Peyer's patch (tissue), 4 donors: Measurements from ENCODE around the gene USP4. TPM values are rescaled to one million over a fixed set of nuclear protein-coding genes. Genes with fewer than 3 reads are reported as not detected.
"Not testable (repeated sequence)": the region's sequence is repeated elsewhere in the genome, so short reads cannot be mapped to it uniquely, and the experiment has no call there.

Experiments
- DNase-seq, 3 donors: peaks; one replicate each; pipeline ENCODE4 v3.0.0-alpha.2; 2017 to 2019
- H3K27ac ChIP-seq, 4 donors: fragments of 200-600 bp; sonication (generic); one replicate each; pipeline ENCODE4 v1.5.1; 2016 to 2019
- H3K27me3 ChIP-seq, 2 donors: fragments of 200-600 bp; sonication (generic); one replicate each; pipeline ENCODE4 v1.5.1; 2019
- H3K36me3 ChIP-seq, 3 donors: fragments of 200-600 bp; sonication (generic); one replicate each; pipeline ENCODE4 v1.5.1; 2016 to 2019
- H3K4me1 ChIP-seq, 4 donors: fragments of 200-600 bp; sonication (generic); one replicate each; pipeline ENCODE4 v1.5.1; 2016 to 2019
- H3K4me3 ChIP-seq, 4 donors: fragments of 200-600 bp; sonication (generic); 1 replicate in 3 of 4; 2 replicates in 1 of 4; pipeline ENCODE4 v1.5.1; 2016 to 2019; ENCODE audit warnings: mild to moderate bottlenecking in 1 of 4
- H3K9me3 ChIP-seq, 4 donors: fragments of 200-600 bp; sonication (generic); one replicate each; pipeline ENCODE4 v1.5.1; 2016 to 2019; ENCODE audit warnings: mild to moderate bottlenecking in 1 of 4
- POLR2A ChIP-seq, 2 donors: fragments of 450-650 bp; IDR thresholded peaks; one replicate each; pipeline ENCODE4 v1.5.1; 2017; ENCODE audit warnings: antibody characterized with exemption in 2 of 2, mild to moderate bottlenecking in 2 of 2, moderate library complexity in 2 of 2
- total RNA-seq, 4 donors: library from RNA; depleted of rRNA; stranded (reverse); fragments of >200 nt; gene quantifications; one replicate each; pipeline ENCODE4 v1.1.0, GENCODE V29; 2016
- TF ChIP-seq, protein P1 (sequence below), 6 experiments: fragments of 450-650 bp in 4 of 6; fragments of 200-600 bp in 2 of 6; sonication (generic) in 1 of 6; IDR thresholded peaks; one replicate each; pipeline ENCODE4 v1.5.1; 2017 to 2019; ENCODE audit warnings: antibody characterized with exemption in 6 of 6, mild to moderate bottlenecking in 3 of 6, moderate library complexity in 1 of 6

Gene USP4
- total RNA-seq, 4 donors from 2014 or later: 26.3 to 106 (median 47.5) TPM

DNA sequence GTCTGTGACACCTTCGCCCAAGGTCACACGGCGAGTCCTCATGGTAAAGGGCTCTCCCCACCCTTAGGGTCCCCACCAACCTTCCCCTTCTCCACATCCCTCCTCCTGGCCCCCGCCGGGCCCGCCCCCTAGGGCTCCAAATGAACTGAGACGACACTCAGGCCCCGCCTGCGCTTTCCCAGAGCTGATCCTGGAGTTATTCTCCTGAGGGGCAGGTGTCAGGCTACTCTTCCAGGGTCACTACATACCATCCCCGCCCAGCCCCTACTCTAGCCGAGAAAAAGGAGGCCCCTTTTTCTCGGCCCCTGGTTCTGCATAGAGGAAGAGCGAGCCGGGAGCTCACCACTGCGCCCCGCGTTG is 292 bp downstream of the USP4 start:
- no peaks in the 10 kb centered on the region for H3K9me3 ChIP-seq
- H3K4me3 ChIP-seq: peak overlapping the region; percentile 61 to 79 (median 68)
- no peak for DNase-seq
- TF ChIP-seq POLR2A (IDR thresholded peaks at IDR 0.05): no peak
- TF ChIP-seq, protein P1, sequence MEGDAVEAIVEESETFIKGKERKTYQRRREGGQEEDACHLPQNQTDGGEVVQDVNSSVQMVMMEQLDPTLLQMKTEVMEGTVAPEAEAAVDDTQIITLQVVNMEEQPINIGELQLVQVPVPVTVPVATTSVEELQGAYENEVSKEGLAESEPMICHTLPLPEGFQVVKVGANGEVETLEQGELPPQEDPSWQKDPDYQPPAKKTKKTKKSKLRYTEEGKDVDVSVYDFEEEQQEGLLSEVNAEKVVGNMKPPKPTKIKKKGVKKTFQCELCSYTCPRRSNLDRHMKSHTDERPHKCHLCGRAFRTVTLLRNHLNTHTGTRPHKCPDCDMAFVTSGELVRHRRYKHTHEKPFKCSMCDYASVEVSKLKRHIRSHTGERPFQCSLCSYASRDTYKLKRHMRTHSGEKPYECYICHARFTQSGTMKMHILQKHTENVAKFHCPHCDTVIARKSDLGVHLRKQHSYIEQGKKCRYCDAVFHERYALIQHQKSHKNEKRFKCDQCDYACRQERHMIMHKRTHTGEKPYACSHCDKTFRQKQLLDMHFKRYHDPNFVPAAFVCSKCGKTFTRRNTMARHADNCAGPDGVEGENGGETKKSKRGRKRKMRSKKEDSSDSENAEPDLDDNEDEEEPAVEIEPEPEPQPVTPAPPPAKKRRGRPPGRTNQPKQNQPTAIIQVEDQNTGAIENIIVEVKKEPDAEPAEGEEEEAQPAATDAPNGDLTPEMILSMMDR (IDR thresholded peaks at IDR 0.05): no peak
- peaks cover 0 to 23% (median 0%) of the 10 kb centered on the region in 3 donors for H3K36me3 ChIP-seq
- peaks cover 0 to 18% (median 8%) of the 10 kb centered on the region in 4 donors for H3K4me1 ChIP-seq
- H3K27me3 ChIP-seq: no peaks in the 10 kb centered on the region
- peak overlapping the region; percentile 90 to 98 (median 96) for H3K27ac ChIP-seq

DNA sequence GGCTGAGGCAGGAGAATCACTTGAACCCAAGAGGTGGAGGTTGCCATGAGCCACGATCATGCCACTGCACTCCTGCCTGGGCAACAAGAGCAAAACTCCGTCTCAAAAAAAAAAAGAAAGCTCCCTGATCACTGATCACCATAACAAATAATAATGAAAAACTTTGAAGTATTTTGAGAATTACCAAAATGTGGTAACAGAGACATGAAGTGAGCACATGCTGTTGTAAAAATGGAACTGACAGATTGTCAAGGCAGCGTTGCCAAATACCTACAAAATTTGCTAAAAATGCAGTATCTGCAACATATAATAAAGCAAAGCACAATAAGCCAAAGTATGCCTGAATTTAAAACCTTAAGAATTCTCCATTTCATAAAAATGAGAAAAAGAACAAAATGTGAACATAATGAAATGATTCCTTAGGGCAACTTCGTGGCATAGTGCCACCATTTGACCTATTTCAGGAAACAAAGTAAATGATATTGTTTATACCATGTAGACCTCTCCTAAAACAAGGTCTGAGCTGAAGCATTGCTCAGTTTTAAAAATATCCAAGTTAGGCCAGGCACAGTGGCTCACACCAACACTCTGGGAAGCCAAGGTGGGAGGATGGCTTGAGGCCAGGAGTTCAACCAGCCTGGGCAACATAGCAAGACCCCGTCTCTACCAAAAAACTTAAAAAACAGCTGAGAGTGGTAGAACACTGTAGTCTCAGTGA is 5.8 kb downstream of the USP4 start:
- H3K27ac ChIP-seq: no peak overlapping the region
- no peak overlapping the region for H3K4me3 ChIP-seq
- DNase-seq: no peak
- H3K4me1 ChIP-seq: peaks cover 0 to 6% (median 2%) of the 10 kb centered on the region in 4 donors
- no peak for TF ChIP-seq POLR2A (IDR thresholded peaks at IDR 0.05)
- TF ChIP-seq, protein P1 (IDR thresholded peaks at IDR 0.05): no peak
- H3K27me3 ChIP-seq: no peaks in the 10 kb centered on the region
- no peaks in the 10 kb centered on the region for H3K9me3 ChIP-seq
- peaks cover 0 to 76% (median 0%) of the 10 kb centered on the region in 3 donors for H3K36me3 ChIP-seq

DNA sequence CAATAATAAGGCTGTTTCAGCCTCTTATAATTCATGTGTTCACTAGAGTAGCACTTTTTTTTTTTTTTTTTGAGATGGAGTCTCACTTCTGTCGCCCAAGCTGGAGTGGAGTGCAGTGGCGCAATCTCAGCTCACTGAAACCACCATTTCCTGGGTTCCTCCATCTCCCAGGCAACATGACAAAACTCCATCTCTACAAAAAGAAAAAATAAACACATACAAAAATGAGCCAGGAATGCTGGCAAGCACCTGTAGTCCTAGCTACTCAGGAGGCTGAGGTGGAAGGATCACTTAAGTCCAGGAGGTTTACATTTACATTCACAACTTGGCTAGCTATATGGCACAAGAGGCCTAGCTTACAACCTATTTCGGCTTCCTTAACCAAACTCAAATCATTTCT is 6.8 kb downstream of the USP4 start:
- no peaks in the 10 kb centered on the region for H3K4me1 ChIP-seq
- H3K9me3 ChIP-seq: no peaks in the 10 kb centered on the region
- H3K4me3 ChIP-seq: no peak overlapping the region
- peaks cover 0 to 85% (median 0%) of the 10 kb centered on the region in 3 donors for H3K36me3 ChIP-seq
- no peak for TF ChIP-seq POLR2A (IDR thresholded peaks at IDR 0.05)
- TF ChIP-seq, protein P1 (IDR thresholded peaks at IDR 0.05): no peak
- no peak for DNase-seq
- no peaks in the 10 kb centered on the region for H3K27me3 ChIP-seq
- H3K27ac ChIP-seq: no peak overlapping the region

DNA sequence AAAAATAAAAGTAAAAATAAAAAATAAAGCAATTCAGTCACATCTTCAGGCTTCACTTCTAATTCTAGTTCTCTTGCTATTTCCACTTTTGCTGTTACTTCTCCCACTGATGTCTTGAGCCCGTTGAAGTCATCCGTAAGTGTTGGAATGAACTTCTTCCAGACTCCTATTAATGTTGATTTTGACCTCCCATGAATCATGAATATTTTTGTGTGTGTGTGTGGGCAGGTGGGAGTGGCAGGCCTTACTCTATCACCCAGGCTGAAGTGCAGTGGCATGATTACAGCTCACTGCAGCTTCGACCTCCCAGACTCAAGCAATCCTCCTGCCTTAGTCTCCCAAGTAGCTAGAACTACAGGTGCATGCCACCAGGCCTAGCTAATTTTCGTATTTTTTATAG is 10.7 kb downstream of the USP4 start:
- no peak for DNase-seq

DNA sequence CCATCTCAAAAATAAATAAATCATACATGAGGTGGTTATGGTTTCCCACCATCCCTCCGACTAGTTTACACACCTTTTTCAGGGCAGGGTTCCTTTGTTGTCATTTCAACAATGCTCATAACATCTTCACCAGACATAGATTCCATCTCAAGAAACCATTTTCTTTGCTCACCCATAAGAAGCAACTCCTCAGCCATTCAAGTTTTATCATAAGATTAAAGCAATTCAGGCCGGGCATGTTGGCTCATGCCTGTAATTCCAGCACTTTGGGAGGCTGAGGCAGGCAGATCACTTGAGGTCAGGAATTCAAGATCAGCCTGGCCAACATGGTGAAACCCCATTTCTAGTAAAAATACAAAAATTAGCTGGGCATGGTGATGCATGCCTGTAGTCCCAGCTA is 11.5 kb downstream of the USP4 start:
- H3K36me3 ChIP-seq: peaks cover 0 to 98% (median 0%) of the 10 kb centered on the region in 3 donors
- not testable (repeated sequence) for H3K4me3 ChIP-seq, H3K27me3 ChIP-seq, H3K9me3 ChIP-seq, DNase-seq, H3K27ac ChIP-seq, H3K4me1 ChIP-seq

More for the DNA sequence above, 10.7 kb downstream of the USP4 start:
- TF ChIP-seq, protein P1 (IDR thresholded peaks at IDR 0.05): no peak
- TF ChIP-seq POLR2A (IDR thresholded peaks at IDR 0.05): no peak
- H3K27ac ChIP-seq: no peak overlapping the region
- H3K9me3 ChIP-seq: no peaks in the 10 kb centered on the region
- H3K27me3 ChIP-seq: no peaks in the 10 kb centered on the region
- H3K36me3 ChIP-seq: peaks cover 0 to 98% (median 0%) of the 10 kb centered on the region in 3 donors
- no peak overlapping the region for H3K4me3 ChIP-seq
- H3K4me1 ChIP-seq: no peaks in the 10 kb centered on the region

DNA sequence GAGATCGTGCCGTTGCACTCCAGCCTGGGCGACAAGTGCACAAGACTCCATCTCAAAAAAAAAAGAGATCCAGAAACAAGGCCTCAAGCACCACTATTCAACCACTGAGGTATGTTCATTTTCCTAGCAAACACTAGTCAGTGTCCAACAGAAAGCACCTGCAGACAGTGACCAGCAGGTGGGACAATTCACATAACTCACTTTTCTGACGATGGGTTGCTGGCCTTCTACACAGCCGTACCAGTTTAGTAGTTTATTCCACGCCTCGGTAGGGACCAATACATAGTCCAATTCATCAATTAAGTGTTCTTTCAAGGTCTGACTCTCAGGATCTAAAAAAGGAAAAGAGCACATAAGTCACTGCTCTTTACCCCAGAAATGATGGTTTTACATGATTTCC is 12.4 kb downstream of the USP4 start:
- no peaks in the 10 kb centered on the region for H3K4me1 ChIP-seq
- DNase-seq: no peak
- H3K9me3 ChIP-seq: no peaks in the 10 kb centered on the region
- no peaks in the 10 kb centered on the region for H3K27me3 ChIP-seq
- no peak overlapping the region for H3K27ac ChIP-seq
- TF ChIP-seq, protein P1 (IDR thresholded peaks at IDR 0.05): peak in 3 of 6 experiments; percentile 29 to 35 (median 31)
- no peak for TF ChIP-seq POLR2A (IDR thresholded peaks at IDR 0.05)
- H3K36me3 ChIP-seq: peaks cover 0 to 99% (median 0%) of the 10 kb centered on the region in 3 donors
- H3K4me3 ChIP-seq: no peak overlapping the region
